Measurements from ENCODE around the gene LRIG1.

Gene LRIG1

DNA sequence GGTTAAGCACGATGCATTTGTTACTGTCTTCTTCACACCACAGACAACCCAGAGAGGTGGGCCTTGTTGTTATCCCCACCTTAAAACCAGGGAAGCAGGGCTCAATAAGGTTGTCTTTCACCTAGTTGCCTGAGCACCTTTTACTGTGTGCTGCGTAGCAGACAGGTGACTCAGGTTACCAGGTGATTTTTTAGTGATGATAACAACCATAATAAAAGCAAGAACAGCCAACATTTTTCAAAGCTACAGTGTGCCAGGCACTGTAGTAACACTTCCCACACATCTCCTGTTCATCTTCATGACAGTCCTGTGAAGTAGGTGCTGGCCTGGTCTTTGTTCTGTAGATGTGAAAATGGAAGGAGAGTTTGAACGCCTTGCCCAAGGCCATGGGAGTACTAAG is 147.8 kb downstream of the LRIG1 start:
- no peak for DNase-seq (ENCODE audit: low read depth in 2 of 2)

DNA sequence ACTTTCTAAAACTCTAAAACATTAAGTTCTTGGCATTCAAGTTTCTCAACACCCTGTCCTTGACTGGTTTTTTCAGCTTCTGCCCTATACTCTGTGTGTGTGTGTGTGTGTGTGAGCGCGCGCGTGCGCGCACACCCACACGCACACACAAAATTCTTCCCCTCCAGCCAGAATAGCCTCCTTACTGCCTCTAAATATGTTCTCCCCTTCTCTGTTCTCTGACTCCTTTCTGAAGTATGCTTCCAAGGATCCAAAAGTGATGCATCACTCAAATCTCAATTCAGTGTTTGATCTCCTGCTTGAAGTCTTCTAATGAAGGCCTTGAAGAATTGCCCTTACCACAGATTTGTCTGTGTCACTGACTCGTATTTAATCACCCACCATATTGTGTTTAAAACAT is 150.2 kb downstream of the LRIG1 start:
- DNase-seq (ENCODE audit: low read depth in 2 of 2) = no peak

DNA sequence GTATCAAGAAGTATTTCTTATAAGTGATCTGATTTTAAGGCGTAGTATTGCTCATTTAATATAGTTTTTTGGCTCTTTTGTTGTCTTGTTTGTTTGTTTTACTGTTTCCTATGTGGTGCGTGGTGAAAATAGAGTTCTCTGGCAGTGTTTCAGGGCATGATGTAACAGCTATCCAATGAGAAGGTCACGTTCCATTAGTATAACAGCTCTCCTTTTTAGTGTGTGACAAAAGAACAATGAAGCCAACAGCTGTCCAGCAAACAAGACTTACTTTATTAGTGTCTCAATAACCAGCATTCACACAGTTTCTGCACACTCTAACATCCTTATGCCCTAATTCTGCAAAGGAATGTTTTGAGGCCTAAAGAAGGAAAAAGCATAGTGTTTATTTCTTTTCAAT is 152.1 kb downstream of the LRIG1 start:
- DNase-seq (ENCODE audit: low read depth in 2 of 2) = no peak

DNA sequence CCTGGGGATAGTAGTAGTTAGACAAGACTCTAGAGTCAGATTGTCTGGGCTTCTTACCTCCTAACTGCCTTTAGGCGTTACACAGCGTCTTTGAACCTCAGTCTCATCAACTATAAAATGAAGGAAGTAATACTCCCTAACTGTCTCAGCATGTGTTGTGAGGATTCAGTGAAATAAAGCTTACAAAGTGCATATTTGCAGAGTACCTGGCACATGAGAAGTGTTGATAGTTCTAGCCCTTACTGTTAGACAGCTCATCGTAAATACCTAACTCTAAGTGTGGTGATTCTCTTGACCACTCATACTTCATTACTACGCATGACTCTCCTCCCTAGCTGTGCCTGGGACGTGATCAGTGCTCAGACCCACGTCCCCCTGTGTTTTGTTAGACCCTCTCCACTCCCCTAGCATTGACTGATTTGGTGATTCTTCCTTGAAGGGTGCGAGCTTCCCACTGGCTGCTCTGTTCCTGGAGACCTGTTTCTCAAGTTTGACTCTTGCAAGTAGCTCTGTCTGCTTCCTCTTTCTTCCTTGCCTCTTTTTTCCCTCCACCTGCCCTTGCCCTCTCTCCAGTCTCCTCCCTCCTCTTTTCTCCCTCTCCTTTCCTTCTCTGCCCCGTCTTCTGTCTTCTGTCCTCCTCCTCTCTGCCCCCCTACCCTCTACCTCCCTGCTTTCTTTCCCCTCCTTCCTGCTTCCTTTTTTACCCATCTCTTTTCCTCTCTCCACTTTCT is 155.8 kb downstream of the LRIG1 start:
- DNase-seq (ENCODE audit: low read depth in 2 of 2) = no peak

DNA sequence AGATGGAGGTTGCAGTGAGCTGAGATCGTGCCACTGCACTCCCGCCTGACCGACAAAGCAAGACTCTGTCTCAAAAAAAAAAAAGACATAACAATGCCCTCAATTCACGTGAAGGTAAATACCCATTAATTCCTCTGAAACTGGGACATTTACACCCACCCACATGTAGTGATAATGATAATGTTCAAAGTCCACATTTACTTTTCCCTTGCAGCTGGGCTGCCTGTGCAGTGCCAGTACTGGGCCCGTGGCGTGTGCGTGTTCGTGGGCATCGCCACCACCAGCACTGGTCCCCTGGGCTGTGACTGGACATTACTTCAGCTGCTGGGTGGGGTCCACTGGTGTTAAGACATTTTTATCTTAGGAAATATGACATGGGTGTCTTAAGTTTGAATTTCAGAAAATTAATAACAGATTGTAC is 156.4 kb downstream of the LRIG1 start:
- DNase-seq (ENCODE audit: low read depth in 2 of 2) = no peak

DNA sequence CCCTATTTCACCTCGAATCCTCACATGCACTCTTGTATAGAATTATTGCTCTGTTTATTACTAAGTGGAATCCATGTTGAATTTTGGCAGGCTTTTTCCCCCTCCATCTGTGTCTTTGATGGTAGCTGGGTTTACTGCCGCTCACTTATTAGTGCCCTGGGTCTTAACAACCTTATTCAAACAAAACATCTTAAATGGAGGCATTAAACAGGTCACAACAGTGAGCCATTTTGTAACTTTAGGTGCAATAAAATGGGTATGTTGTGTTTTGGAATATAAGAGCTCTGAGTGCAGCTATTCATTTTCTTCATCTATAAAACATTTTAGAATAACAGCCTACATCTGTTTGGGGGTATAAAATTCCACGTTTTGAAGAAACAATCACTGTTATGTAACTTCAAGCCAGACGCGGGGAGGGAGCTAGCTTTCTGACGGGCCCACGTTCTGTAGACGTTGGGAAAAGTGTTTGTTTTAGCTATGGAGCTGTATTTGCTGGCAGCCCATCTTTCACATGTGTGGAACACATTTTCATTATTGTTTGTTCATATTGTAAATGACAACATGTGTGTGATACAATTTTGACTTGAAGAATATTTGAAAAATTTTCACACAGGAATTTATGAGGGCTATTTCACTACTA is 158.0 kb downstream of the LRIG1 start:
- no peak for DNase-seq (ENCODE audit: low read depth in 2 of 2)

DNA sequence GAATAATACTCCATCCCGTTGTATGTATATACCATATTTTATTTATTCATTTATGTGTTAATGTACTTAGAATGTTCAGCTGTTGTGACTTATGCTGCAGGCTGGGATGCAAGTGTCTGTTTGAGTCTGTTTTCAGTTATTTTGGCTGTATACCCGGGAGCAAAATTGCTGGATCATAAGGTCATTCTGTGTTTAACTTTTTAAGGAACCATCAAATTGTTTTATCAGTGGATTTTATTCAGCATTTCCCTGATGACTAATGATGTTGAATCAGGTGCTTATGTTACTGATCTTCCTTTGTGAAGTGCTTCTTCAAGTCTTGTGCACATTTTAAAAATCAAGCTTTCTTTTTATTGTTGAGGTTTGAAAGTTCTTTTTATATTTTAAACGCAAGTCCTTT is 161.9 kb downstream of the LRIG1 start:
- no peak for DNase-seq (ENCODE audit: low read depth in 2 of 2)

DNA sequence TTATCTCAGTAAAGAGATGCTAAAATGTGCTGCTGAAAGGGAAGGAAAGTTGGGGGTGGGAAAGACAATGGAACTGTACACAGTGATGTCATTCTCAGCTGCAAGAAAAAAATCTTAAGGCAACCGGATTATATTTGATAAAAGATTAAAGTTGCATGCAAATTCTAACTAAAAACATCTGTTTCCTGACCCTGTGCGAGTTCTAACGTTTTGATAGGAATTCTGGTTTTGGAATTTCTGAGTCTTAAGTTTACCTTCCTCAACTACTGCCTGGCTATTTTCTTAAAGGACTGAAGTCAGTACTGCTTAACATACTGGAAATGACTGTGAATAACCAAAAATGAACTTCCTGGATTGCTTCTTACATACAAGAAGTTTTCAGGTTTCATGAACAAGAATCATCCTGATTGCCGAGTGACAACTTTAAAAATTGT is 164.5 kb downstream of the LRIG1 start:
- DNase-seq (ENCODE audit: low read depth in 2 of 2) = no peak

DNA sequence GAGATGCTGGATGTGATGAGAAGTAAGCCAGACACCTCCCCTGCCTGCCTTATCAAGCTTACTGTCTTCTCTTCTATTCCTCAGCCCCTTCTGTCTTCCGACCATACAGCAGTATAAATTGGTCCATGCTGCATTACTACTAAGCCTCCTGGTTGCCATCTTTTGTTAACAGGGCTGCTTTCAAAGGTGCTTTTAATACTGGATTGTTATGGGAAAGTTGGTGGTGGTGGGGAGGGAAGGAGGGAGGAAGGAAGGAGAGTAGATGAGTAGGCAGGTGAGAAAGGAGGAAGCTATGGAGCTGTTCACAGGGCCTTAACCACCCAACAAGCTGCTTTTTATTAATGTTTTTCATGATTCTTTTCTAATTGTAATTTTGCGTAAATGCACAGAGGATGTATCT is 165.2 kb downstream of the LRIG1 start:
- no peak for DNase-seq (ENCODE audit: low read depth in 2 of 2)
